Activated CD8-positive, alpha-beta memory T cell treated with anti-CD3 and anti-CD28 coated beads, Interleukin-2, amount 50 U/mL, for 1 hour (primary cell): ENCODE results near the gene CRYL1.

Source experiments
- DNase-seq: peaks from one replicate; pipeline ENCODE4 v3.0.0-alpha.2; 2020; ENCODE audit errors: extremely low read depth

CRYL1 gene

GRCh38 chr13:20494656-20495055 is 31.0 kb downstream of the CRYL1 start:
- no peak for DNase-seq

- DNase-seq = no peak
These were observed 33.0 kb downstream of the CRYL1 start for GRCh38 chr13:20492641-20493040.

- no peak for DNase-seq
These were observed 33.7 kb downstream of the CRYL1 start for GRCh38 chr13:20491926-20492435.

GRCh38 chr13:20489185-20489820 is 36.4 kb downstream of the CRYL1 start:
- DNase-seq = no peak

GRCh38 chr13:20487927-20488326 is 37.7 kb downstream of the CRYL1 start:
- no peak for DNase-seq

- DNase-seq = no peak
These were observed 42.9 kb downstream of the CRYL1 start for GRCh38 chr13:20482787-20483186.

GRCh38 chr13:20482275-20482761 is 43.3 kb downstream of the CRYL1 start:
- DNase-seq = no peak

GRCh38 chr13:20477394-20477793 is 48.3 kb downstream of the CRYL1 start:
- no peak for DNase-seq

GRCh38 chr13:20475927-20476691 is 49.5 kb downstream of the CRYL1 start:
- peak; percentile 45 for DNase-seq

GRCh38 chr13:20474515-20474914 is 51.1 kb downstream of the CRYL1 start:
- DNase-seq = no peak

- DNase-seq = no peak
These were observed 51.8 kb downstream of the CRYL1 start for GRCh38 chr13:20473888-20474287.

GRCh38 chr13:20473139-20473538 is 52.5 kb downstream of the CRYL1 start:
- DNase-seq = no peak

- no peak for DNase-seq
These were observed 53.1 kb downstream of the CRYL1 start for GRCh38 chr13:20472531-20472930.

- no peak for DNase-seq
These were observed 55.5 kb downstream of the CRYL1 start for GRCh38 chr13:20470136-20470535.

- no peak for DNase-seq
These were observed 59.3 kb downstream of the CRYL1 start for GRCh38 chr13:20466371-20466770.

- no peak for DNase-seq
These were observed 60.3 kb downstream of the CRYL1 start for GRCh38 chr13:20465218-20465879.

GRCh38 chr13:20462921-20463320 is 62.7 kb downstream of the CRYL1 start:
- no peak for DNase-seq

- DNase-seq = no peak
These were observed 63.1 kb downstream of the CRYL1 start for GRCh38 chr13:20462533-20462915.

- no peak for DNase-seq
These were observed 63.7 kb downstream of the CRYL1 start for GRCh38 chr13:20461860-20462532.

- DNase-seq = peak; percentile 1
These were observed 64.2 kb downstream of the CRYL1 start for GRCh38 chr13:20461481-20461859.

GRCh38 chr13:20460761-20461160 is 64.9 kb downstream of the CRYL1 start:
- no peak for DNase-seq

- no peak for DNase-seq
These were observed 68.0 kb downstream of the CRYL1 start for GRCh38 chr13:20457670-20458069.
